ENCODE data around the gene IGFBP5.

IGFBP5 gene

DNA sequence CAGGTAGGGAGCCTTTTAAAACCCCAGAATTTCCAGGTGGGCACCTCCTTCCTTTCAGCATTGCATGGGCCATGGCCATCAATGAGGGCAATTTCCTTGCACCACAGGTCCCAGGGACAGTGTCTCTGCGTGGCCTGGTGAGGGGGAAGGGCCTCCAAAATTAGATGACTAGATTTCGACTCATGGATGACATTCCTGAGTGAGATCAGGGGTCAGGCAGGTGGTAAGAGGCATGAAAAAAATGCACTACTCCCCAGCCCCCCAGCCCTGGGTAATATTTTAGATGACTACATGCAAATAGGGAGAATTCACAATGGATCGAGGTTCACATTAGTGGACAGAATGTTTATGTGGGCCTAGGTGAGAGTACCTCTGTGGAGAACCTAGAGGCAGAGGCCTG is 19.0 kb upstream of the IGFBP5 start:
- DNase-seq (ENCODE audit: low read depth, low spot score): no peak

DNA sequence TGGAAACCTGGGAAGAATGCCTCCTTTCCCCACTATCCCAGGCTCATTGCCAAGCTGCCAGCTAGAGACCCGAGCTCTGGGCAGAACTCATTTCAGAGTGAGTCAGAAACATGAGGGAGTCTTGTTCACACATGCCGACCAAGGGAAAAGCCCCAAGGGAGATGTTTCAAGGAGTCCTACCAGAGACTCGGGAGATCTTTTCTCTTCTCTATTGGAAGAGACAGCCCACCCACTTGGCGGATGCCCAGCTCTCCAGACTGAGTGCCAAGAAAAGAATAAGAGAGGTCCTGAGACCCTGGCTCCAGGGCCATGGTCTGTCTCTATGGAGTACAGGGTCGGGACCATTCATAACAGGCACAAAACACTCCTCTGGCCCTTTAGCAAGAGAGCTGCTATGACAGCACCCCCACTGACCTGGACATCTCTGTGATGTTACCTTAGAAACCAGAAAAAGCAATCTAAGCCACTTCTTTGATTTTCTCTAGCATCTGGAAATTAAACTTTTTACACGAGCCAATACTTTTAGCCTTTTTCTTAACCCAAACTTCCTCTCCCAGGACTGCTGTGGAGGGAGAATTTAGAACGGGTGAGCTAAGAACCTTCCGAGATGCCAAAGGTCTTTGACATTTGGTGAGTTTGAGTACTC is 18.5 kb upstream of the IGFBP5 start:
- no peak for DNase-seq (ENCODE audit: low read depth, low spot score)

DNA sequence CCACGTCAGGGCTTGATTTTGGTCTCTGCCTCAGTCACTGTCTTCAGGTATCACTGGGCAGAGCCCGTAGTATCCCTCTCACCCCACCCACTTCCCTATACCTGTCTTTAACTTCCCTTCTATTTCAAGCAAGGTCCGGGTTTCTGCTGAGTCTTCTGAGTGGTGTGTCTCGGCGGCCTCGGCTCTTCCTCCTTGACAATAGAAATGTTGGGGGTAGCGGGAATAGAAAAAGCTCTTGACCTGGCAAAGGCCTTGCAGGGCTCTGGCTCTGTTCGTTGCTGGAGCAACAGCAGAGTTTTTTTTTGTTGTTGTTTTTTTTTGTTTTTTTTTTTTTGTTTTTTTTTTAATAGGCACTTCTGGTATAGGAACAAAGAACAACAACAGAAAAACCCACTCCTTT is 16.0 kb upstream of the IGFBP5 start:
- DNase-seq (ENCODE audit: low read depth, low spot score): no peak

DNA sequence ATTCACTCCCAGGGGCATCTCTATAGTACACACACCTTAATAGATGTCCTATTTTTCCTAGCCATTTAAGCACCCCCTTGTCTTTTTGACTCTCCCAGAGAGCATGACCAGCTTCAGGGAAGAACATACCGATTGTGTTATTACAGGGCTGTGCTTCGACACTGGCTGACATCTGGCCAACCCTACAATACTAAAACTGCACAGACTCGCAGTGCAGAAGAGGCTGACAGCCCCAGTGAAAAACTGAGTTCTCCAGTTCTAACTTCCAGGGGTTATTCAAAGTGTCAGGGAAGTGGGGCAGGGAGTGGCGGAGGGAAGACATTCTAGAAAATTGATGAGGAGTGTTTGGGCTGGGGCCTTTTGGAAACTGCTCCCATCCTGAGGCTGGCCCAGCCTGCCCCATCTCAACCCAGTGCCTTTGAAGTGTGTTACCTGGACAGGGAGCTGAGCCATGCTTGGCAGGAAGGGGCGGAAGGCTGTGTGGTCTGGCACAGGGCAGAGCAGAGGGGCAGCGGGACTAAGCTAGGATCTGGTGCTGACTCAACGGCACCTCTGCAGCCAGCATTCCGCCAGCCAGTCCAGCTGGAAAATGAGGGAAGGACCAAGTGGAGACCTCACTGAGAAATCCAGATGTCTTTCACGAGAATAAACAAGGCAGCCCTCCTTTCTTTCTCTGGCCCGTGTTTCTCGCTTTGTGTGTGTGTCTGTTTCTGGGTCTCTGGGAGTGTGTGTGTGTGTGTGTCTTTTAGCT is 15.4 kb upstream of the IGFBP5 start:
- DNase-seq (ENCODE audit: low read depth, low spot score): peak; percentile 9

DNA sequence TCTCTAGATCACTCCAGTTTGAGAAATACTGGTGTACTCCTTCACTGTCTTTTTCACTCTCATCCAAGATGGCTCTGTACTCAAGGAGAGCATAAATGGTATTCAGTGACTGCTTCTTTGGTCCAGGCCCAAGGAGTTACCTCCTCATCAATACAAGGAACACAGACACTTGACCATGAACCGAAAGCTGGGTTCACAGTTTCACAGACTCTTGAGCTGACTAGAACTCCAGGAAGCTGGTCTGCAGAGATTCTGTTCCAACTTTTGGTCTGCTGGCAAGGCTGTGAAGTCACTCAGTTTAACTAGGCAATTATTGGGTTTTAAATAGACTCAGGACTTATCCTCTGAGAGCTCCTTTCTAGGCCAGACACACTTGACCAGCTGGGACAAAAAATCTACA is 7.4 kb upstream of the IGFBP5 start:
- DNase-seq (ENCODE audit: low read depth, low spot score): no peak

DNA sequence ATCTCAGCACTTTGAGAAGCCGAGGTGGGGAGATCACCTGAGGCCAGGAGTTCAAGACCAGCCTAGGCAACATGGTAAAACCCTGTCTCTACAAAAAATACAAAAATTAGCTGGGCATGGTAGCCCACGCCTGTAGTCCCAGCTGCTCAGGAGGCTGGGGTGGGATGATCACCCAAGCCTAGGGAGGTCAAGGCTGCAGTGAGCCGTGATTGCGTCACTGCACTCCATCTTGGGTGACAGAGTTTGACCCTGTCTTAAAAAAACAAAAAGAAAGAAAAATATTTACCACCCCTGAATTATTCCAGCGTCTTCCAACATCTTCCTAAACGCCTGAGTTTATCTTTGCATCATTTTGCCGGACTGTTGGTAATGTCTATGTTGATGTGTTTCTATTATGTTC is 6.2 kb upstream of the IGFBP5 start:
- no peak for DNase-seq (ENCODE audit: low read depth, low spot score)

DNA sequence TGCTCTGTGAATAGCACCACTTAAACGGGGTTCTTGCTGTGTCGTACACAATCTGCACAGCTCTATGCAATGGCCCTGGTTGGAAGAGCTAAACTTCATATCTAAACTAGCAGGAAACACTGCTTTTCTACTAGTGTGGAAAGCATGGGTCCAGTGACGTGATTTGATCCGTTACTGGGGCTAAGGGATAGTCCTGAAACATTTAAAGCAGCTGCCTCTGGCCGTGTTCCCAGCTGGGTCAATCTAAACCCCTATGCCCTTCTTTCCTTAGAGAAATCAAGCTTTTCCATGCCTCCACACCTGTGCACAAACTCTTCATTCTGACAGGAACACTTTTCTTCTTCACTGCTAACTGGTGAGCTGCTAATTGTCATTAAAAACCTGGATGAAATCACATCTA is 5.4 kb upstream of the IGFBP5 start:
- no peak for DNase-seq (ENCODE audit: low read depth, low spot score)

DNA sequence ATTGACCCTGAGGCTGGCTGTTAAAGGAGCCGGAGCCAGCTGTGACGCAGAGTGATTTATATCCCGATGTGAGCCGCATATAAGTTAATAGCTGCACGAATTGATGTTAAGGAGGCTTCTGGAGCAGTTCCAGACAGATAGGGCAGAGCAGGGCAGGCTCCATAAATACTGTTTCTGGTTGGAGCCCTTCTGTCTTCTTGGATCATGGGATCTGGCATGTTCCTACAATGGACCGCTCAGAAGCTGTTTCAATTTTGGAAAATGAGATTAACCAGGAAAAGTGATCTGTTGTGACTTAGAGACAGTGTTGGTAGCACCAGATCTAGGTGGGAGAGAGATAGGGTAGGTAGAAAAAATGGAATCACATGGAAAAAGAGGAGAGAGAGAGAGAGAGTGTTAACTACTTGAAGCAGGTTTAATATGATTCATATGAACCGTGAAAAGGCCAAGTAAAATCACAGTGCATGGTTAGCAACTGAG is 4.8 kb upstream of the IGFBP5 start:
- no peak for DNase-seq (ENCODE audit: low read depth, low spot score)

DNA sequence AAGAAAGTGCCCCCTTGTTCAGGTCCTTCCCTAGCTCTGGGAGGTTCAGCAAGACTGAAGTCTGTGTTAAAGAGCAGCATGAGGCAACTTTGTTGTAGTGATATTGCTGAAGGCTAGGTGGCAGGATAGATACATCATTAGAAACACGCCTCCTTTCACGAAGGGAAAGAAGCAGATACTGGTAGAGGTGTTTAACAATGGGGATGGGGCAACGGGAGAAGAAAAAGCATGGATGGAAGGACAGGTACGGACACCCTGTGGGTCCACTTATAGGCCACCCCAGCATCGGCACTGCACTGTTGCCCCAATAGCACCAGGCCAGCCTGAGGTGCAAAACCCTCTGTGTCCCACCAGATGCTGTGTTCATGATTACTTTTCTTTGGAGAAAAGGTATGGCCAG is 3.5 kb upstream of the IGFBP5 start:
- DNase-seq (ENCODE audit: low read depth, low spot score): peak; percentile 52

DNA sequence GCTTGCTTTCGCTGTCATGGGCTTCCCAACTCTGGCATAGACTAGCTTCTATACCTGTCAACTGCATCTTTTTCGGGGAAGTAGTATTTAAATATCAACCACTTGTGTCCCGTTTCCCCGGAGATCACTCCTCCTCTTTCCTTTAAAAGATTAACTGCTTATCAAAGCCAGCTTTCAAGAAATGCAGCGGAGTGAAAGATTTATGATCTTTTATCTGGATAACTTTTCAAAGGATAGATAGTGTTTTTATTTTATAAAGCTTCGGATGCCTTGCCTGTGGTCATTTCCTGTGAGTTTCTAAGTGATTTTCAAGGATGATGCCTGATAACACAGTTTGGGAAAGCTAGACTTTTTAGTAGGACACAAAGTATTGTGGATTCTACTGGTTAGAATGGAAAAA is 2.9 kb upstream of the IGFBP5 start:
- DNase-seq (ENCODE audit: low read depth, low spot score): no peak

DNA sequence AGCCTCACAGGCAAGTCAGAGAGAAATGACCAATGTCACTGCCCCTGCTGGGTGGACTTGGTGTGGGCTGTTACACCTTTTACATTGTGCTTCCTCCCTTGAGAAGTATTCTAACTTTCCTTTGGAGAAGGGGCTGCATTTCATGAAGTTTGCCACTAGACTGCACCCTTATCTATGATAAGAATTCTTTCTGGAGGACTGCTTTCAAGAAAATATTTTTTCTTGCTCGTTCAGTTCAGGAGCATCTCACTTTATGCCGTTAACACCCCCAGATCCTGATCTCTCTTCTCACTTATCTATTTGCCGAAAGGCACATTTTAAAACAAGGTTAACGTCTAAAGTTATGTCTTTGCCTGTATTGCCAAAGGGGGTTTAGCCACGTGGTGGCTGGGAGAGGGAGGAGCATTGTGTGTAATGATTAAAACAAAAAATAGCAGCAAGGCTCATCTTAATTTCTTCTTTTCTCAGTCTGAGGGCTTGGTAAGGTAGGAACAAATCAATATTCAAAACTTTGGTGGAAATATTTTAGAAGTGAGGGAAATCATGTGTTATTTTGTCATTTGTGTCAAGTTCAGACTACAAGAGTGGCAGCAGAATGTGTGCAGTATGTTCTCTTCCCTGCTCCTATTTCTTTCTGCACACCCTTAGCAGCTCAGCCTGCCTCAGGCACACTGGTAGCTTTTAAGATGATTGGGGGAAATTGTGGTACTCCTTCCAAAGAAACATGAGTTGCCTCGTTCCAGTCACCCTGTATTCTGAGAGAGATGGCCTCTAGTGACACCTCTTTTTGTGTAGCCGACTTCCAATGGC is 1.6 kb upstream of the IGFBP5 start:
- no peak for DNase-seq (ENCODE audit: low read depth, low spot score)

DNA sequence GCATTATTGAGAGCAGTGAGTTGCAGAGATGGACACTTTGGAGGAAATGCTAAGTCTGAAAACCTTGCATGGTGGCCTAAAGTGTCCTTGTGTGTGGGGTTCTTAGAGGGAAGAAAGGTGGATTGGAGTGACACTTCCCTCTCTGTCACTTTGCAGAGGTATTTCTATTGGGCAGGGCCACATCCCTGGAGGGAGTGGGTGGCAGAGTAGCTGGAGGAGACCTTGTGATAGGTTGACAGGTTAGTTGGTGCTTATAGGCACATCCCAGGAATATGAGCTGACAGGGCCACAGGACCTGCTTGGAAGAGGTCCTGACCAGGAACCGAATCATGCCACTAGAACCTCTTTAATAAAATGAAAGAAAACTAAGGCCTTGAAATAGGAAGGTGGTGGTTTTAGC is 972 bp upstream of the IGFBP5 start:
- no peak for DNase-seq (ENCODE audit: low read depth, low spot score)

DNA sequence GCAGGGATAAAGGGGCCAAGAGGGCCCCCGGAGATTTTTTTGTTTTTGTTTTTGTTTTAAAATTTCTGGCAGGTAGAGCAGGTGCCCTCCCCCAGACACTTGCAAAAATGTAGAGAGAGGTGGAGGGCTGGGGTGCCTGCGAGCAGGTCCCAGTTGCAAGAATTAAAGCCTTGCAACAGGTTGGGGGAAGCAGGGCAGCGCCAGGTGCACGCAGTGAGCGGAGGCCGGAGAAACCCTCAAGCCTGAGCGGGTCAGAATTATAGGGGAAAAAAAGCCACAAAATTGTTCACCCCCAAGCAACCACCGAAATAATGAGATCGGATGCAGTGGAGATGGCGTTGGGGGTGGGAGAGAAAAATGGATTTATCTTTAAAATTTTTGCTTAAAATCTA is 527 bp downstream of the IGFBP5 start:
- DNase-seq (ENCODE audit: low read depth, low spot score): no peak

DNA sequence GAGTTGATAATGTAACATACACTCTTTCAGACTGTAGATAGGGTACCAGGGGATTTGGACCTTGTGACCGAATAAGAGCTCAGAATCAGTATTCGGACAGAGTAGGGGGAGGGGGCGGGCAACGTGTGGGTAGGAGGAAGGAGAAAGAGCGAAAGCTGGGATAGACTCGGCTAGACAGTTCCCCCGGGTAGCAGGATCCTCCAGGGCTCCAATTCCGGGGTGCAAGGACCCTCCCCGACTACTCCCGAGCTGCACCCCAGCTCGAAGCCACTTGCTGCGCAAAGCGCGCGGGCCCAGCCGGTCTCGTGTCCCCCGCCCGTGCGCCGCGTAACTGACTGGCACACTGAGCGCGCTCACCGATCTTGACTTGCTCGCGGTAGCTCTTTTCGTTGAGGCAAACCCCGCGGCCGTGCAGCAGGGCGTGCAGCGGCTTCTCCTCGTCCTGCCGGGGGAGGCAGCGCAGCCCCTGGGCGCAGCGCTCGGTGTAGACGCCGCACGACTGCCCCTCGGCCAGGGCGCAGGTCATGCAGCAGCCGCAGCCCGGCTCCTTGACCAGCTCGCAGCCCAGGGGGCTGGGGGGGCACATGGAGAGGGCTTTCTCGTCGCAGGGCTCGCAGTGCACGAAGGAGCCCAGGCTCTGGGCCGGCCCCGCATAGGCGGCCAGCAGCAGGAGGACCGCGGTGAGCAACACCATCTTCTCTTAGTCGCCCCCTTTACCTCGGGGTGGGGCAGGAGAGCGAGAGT is 1.1 kb downstream of the IGFBP5 start:
- DNase-seq (ENCODE audit: low read depth, low spot score): peak; percentile 80

DNA sequence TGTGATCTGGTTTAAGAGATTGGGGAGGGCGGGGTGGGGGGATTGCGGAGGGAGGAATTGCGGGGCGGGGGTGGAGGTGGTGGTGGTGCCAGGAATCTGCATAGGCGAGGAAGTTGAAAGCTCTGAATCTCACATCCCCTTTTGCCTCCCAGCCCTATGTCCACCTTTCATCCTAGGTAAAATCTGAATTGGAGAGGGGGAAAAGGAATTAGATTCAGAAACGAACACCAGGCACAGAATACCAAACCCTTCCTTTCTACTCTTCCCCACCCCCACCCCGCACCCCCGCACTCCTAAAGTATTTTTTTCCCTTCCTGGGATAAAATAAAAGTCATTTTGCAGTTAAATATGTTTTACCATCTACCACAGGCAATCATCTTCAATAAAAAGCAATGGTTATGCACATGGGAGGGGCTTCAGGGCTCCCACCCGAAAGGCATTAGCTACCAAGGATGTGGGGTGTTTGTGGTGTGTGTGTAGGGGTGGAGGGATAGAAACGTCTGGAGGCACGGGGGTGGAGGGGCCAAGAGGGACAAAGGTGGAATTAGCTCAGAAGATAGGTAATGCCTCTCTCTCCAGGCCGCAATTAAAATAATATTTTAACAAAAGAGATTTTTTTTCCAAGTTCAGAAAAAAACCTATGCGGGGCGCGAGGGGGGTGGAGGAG is 1.8 kb downstream of the IGFBP5 start:
- no peak for DNase-seq (ENCODE audit: low read depth, low spot score)

DNA sequence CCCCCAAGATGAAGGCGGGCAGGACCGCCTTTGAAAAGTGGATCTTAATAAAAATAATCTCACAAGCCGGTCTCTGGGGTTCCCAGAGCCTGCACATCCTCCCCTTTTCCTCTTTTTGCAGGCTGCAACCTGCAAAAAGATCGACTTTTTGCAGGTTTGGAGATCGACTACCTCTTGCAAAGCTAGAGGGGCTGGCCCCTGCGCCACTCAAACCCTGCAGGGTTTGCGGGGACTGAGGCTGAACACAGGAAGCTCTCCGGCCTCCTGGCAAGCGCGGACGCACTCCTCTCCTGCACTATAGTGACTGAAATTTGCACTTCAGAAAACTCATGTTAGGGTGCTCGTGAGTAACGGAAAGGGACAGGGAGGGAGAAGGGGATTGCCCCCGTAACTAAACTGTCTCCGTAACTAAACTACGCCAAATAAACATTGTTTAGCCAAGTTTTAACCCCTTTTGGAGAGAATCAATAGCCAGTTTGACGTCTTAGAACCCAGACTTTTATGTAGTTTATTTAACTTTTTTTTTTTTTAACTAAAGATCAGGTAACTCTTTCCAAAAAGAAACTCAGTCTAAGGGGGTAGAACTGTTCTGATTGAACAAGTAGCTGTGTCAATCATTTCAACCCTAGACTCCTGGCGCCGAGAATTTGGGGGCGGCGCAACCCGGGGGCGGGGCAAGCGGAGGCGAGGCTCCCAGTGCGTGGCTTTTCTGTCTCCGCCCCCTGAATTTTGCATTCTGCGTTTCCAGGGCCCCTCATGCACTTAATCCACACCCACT is 2.5 kb downstream of the IGFBP5 start:
- peak; percentile 82 for DNase-seq (ENCODE audit: low read depth, low spot score)

DNA sequence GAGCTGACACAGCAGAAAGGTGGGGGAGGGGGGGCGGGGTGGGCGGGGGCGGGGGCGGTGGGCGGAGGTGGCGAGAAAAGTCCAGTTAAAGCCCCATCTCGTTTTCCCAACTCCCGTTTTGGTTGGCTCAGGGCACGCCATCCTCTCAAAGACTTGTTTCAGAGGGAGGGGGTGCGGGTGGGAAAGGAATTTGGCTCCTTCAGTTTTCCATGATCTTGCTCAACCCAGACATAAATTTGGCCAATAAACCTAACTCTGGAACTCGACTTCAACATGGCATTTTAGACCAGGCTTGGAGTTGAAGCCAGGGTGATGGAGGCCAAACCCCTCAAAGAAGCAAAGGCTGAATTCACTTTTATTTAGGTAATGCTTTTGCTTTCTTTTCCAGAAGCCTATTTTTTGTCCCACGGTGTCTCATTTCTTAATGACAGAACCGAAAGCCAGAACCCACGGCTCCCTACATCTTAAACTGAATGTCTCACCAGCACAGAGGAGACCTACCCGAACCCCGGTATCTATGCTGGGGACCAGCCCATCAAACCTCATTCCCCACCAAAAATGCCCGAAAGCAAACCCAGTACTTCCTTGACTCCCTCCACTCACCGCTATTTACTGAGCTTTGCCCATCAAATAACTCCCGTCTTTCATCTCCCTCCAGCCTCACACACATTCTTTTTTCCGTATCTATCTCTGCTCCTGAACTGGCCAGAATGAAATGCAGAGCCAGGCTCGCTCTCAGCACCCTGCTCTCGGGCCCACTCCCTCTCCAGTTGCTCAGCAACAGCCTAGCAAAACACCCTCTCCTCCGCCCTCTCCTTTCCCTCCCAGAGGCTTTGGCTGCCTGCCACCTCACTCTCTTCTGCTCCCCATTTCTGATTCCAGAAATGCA is 4.3 kb downstream of the IGFBP5 start:
- DNase-seq (ENCODE audit: low read depth, low spot score): peak; percentile 75

DNA sequence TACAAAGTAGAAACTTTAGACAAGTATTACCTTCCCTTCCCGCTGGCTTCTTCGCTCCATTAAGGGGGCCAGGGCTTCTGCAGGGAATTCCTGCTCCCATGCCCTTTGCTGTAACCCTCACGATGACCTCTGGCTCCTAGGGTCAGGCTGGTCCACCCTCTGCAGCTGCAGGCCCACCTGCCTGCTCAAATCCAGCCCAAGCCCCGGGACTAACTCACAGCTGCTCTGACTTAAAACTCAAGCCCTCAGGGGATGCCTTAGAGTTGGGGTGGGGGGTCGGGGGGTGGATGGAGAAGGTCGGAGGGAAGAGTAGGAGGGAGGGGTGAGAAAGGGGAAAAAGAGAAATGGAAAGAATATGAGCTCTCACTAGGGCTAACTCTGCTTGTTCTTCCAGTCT is 4.9 kb downstream of the IGFBP5 start:
- DNase-seq (ENCODE audit: low read depth, low spot score): no peak

DNA sequence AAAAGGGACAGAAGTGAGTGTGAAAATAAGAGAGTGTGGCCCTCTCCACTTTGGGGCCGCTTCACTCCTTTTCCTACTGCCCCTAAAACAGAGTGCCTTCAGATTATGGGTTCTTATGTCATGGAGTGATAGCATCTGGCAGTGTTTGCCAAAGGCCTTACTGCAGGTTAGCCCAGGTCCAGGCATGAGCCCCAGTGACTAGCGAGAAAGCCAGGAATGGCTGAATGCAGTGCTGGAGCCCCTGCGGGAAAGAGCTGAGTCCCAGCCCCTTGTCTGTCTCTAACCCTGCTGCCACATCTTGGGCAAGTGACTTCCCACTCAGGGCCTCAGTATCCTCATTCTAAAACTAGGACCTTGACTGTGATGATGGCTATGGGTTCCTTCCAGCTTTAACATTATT is 6.0 kb downstream of the IGFBP5 start:
- no peak for DNase-seq (ENCODE audit: low read depth, low spot score)
